Activated naive CD4-positive, alpha-beta T cell treated with anti-CD3 and anti-CD28 coated beads, Interleukin-2, amount 10 ng/mL, durations not matched to agents 5 hours and 36 hours (primary cell): Measurements from ENCODE around the gene ORAI1. TPM values are rescaled to one million over a fixed set of nuclear protein-coding genes. Genes with fewer than 3 reads are reported as not detected.

Experiments used
- total RNA-seq, 2 experiments: library from RNA; stranded (reverse); gene quantifications; one replicate each; pipeline ENCODE4 v1.2.3, GENCODE V29; 2021

Gene ORAI1
- total RNA-seq = 10 to 100 TPM; 80.3 to 80.6 TPM

DNA sequence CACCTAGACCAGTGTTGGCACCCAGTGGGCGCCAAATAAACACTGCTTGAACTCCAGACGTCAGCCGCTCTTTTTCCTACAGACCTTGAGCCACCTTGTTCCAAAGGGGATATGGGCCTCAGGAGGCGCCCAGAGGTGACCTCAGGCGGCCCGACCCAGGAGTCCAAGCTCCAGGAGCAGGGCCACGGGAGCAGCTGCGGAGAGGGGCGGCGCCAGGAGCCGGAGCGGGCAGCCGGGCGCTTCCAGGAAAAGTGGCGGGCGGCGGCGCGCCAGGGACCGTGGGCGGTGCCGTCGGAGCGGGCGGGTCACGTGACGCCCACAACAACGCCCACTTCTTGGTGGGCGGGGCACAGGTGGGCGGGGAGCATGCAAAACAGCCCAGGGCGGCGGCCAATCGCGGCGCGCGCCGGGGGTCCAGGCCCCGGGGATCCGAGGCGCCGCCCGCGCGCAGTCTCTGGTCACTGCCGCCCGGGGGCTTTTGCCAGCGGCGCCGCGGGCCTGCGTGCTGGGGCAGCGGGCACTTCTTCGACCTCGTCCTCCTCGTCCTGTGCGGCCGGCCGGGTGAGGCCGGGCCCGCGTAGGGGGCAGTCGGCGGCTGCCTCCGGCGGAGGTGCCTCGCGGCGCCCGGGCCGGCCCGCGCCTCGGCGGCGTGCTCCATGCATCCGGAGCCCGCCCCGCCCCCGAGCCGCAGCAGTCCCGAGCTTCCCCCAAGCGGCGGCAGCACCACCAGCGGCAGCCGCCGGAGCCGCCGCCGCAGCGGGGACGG, at the start of gene ORAI1:
TSS of gene ORAI1 (plus strand) at position 444 of the 766 bp plus-strand sequence.

DNA sequence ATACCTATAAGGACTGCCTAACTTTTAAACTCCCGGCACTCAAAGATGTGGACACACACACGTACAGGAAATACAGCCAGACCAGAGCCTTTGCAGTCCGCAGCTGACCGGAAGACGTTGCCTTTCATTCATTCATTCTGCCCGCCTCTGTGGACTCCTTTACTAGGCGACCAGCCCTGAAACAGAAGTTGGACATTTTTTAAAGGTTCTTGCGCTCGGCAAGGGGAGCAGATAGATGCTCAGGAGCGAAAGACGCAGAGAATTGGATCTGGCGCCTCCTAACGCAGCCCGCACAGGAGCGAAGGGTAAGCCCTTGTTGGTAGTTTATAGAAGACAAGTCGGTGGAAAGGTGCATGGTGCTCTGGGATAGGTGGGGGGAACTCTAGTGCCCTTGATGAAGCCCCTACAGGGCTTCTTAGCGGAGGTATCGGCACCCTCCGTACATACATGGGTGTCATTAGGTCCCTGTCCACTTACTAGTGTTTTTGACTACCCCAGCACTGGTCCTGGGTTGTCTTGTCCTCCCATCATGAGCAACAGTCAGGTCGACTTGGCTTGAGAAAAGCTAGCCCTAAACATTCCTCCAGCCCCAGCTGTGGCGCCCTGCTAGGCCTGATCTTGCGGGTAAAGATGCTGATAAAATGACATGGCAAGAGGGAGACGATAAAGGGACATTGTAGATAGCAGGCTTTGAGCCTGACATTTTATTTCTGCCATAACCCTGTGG, 45.2 kb upstream of the ORAI1 start, which contains the start of gene KDM2B:
TSS of gene KDM2B (minus strand) at position 65 of the 727 bp plus-strand sequence. CDS start 112 bp downstream, outside the sequence.

DNA sequence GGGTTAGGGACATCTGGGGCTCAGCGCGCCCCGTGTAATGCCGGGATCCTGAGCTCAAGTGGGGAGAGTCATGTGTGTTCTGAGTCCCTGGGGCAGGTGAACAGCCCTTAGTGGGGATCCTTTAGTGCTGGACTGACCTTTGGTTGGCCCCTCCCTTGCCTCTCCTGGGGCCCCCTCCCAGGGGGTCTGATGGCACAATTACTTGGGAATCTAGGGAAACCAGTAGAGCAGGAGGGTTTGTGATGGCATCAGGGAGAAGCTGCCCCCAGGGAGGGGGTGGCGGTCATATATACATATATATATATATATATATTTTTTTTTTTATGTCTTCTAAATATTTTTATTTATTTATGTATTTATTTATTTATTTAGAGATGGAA, 43.2 kb downstream of the ORAI1 start, which contains the start of gene MORN3:
TSS of gene MORN3 (minus strand) at position 134 of the 380 bp plus-strand sequence. CDS start 171 bp downstream, outside the sequence.

Other genes with a start within 250 kb of the ORAI1 start
- 10 to 100 TPM; 76.8 to 85.7 TPM for gene RNF34, start 226.4 kb upstream of the ORAI1 start, total RNA-seq
- 10 to 100 TPM; 75.5 to 82.2 TPM for gene KDM2B, start 45.5 kb upstream of the ORAI1 start, total RNA-seq
- gene MORN3, start 43.1 kb downstream of the ORAI1 start, total RNA-seq = 1 to 10 TPM; 3.3 to 4.7 TPM
- gene TMEM120B, start 86.2 kb downstream of the ORAI1 start, total RNA-seq = 1 to 10 TPM; 6.7 TPM
- 100 to 1,000 TPM; 153 to 159 TPM for gene RHOF, start 167.2 kb downstream of the ORAI1 start, total RNA-seq
- 10 to 100 TPM; 30.0 to 30.1 TPM for gene SETD1B, start 177.5 kb downstream of the ORAI1 start, total RNA-seq
- gene HPD, start 232.3 kb downstream of the ORAI1 start, total RNA-seq = not detected